GM12891 (cell line): ENCODE measurements around the gene GAP43.

Source experiments
- POLR2A ChIP-seq: IDR thresholded peaks from 2 replicates; pipeline ENCODE4 v1.6.1; 2011; ENCODE audit warnings: low read depth, low read length, control low read depth
- POLR2AphosphoS5 ChIP-seq: IDR thresholded peaks from 2 replicates; pipeline ENCODE4 v1.6.1; 2011; ENCODE audit warnings: low read depth, low read length, control low read depth
- TAF1 ChIP-seq: IDR thresholded peaks from 2 replicates; pipeline ENCODE4 v1.6.1; 2011; ENCODE audit warnings: low read depth, low read length, control low read depth

DNA sequence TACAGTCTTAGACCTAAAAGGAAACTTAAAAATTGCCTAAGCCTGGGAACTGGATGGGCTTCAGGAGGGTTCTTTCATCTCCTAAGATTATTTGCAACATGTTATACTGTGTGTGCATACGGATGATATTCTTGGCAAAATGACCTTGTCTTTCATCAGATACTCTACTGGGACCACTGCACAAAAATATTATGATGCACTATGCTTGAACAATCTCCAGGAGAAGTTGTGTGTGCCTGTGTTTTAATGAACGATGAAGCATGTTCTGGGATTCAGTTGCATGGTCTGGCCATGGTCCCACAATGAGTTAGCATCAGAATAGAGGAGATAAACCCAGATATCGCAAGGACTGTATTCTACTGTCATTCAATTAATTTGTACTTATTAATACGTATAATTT is 68.7 kb downstream of the GAP43 start:
- TF ChIP-seq POLR2AphosphoS5 (no peak), POLR2A (no peak), TAF1 (no peak)
